A549 treated with ZK216348 at 1 μM for 4 hours (cell line): ENCODE results near the gene UBE2L6. TPM values are rescaled to one million over a fixed set of nuclear protein-coding genes. Genes with fewer than 3 reads are reported as not detected.

Experiments used
- total RNA-seq: library from RNA; stranded (reverse); fragments of 200-300 nt; extraction: Qiagen RNA extraction; gene quantifications from 5 replicates; pipeline ENCODE4 v1.2.3, GENCODE V29; 2022; ENCODE audit warnings: low read depth

UBE2L6 gene
- total RNA-seq = 31.1 to 38.6 TPM (median 35.6 TPM) in 5 replicates

DNA sequence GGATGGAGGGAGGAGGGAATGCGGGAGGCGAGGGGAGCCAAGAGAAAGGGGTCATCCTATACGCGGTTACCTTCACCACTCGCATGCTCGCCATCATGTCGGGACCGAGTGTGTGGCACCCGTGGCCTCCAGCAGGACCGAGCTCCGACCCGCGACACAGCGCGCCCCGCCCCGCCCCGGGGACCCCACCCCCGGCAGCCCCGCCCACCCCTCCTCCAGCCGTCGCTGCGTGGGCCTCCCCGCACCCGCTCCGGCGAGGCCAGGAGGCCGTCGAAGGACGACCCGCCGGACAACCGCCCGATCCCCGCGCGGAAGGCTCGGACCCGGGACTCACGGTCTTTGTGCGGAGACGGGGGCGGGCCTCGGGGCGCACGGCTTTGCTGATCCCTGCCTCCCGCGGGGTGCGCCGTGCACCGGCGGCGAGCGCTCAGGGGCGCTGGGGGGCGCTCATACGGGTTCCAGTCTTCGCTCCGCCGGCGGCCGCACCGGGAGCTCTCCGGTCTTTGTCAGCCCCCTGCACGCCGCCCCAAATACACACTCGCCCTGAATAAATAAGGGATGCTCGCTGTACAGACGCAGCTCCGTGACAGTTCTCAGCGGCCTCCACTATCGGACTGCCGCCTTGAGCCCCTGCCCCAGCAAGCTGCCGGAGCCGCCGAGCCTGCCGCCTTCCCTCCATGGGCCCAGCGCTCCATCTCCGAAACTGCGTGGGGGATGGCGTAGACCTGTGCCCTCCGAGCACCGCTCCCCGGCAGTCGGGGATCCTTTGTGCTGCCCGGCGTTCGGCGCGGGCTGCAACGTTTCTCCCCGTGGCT is at the start of gene UBE2L6:
Gene UBE2L6, minus strand, starts transcription at position 158 of the 815 bp plus-strand sequence. Its CDS starts 61 bp downstream, at position 97.

DNA sequence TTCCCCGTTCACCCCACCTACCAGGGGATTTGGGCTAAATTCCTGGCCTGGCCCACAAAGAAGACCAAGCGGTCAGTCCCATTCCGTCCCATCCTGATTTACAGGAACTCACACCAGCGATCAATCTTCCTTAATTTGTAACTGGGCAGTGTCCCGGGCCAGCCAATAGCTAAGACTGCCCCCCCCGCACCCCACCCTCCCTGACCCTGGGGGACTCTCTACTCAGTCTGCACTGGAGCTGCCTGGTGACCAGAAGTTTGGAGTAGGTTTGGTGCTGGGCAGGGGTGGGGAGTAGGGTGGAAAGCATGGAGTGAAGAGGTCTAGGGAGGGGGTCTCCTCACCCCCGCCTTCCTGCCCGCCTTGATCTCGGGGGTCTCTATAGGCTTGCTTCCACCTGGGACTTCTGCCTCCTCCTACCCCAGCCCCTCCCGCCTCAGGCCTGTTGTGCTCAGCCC is 30.0 kb upstream of the UBE2L6 start, which contains the start of gene SERPING1:
Gene SERPING1, plus strand, starts transcription at position 225 of the 455 bp plus-strand sequence. CDS start 586 bp downstream, outside the sequence.

DNA sequence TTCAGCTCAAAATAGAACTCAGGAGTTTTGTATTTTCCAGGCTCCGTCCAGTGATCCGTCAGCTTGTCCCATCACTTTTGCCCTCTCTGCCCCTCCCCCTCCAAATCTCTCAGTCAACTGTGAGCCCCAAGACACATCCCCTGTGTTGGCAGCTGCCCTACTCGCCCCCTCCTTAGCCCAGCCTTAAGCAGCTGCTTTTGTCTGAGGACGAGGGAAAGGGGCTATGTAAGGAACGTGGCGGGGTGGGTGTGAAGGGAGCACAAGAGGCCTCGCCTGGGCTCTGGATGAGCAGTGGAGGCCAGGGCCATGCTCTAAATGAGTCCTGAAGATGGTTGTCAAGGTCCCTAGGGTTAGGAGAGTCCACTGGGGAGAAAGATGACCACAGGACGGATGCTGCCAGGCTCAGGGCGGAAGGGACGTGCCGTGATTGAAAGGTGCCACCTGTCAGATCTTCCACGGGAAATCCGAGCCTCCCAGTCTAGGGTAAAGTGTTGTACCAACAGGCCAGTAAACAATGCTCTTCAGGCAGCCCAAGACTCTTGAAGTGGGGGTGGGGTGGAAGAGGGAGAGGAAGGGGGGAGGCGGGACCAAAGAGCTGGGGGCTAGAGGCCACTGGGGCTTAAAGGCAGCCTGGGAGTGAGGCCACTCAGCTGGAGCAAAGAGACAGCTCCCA is 30.4 kb downstream of the UBE2L6 start, which contains the start of gene SMTNL1:
Gene SMTNL1, plus strand, starts transcription at position 649 of the 673 bp plus-strand sequence. CDS start 5,048 bp downstream, outside the sequence.

DNA sequence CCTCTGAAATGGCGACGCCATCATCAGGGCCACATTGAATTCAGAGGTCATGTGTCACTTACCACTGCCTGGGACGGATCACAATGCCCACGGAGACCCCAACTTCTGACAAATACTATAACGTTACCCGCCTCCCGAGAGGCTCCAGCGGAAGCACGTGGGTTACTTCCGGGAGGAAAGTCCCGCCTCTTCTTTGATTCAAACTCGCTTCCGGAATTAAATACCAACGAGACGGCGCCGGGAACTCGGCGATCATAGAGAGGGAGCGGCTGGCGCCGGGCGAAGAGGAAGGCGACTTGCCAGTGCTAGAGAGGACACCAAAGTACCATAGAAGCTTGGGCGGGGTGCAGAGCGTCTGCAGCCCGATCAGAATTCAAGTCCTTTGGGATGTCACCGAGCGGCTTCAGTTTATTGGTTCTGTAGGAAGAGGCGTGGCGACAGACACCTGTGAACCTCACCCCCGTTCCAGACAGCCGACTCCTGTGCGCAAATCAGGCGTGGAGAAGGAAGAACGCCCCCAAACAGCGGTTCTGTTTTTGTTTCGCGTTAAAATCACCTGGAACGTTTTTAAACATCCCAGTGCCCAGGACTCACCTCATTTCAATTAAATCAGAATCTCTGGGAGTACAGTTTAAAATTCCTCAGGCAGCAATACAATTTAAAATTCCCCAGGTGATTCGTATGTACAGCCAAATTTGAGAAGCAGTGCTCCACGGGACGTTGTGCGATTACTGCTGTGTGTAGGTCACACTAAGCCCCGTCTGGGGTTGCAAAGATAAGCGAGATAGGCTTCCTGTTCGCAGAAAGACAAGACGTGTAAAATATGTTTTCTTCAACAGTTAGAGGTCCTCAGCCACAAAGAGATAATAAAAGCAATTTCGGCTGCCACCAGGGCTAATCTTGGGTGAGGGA is 36.6 kb downstream of the UBE2L6 start, which contains the start of gene TIMM10:
Gene TIMM10, minus strand, starts transcription at position 159 of the 912 bp plus-strand sequence. CDS start 565 bp downstream, outside the sequence.

DNA sequence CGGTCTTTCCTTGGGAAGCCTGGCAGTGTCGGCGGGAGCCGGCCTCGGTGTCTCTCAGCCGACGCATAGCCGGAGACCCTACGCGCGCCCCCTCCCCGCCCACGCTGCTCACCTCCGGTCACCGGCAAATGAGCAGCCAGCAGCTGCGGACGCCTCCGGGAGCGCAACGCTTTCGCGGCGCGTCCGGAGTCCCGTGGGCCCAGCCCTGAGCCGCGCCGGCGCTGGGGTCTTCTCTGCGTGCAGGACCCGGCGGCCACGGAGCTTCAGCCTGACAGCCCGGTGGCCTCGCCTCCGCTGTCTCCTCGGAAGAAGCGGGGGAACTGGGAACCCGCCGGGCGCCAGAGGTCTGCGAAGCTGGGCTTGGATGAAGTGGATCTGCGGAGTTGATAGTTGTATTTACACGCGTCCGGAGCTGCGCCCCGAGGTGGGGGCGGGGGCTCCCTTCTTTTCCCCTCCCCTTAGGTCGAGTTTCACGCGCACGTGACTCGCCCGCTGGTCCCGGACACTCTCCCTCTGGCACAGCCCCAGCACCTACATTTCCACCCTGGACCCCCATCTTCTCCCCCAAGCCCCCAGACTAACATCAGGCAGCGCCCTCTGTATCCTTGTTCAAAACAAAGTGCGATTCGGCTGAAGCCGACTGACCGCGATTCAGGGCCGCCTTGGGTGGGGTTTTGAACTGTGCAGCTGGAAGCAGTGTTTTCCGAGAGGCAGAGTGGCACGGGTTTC is 52.0 kb downstream of the UBE2L6 start, which contains the start of gene SLC43A1:
Gene SLC43A1, minus strand, starts transcription at position 371 of the 729 bp plus-strand sequence. CDS start 1,591 bp downstream, outside the sequence.

Other genes starting within 250 kb of the UBE2L6 start
- gene TNKS1BP1, start 242.7 kb downstream of the UBE2L6 start, total RNA-seq = 56.8 to 94.4 TPM (median 86.4 TPM) in 5 replicates
- gene SSRP1, start 231.8 kb downstream of the UBE2L6 start, total RNA-seq = 215 to 266 TPM (median 242 TPM) in 5 replicates
- gene P2RX3, start 229.3 kb downstream of the UBE2L6 start, total RNA-seq = 0.19 to 0.31 TPM (median 0.22 TPM) in 4 of 5 replicates, not detected in the other
- not detected in 5 replicates for gene PRG3, start 186.5 kb downstream of the UBE2L6 start, total RNA-seq
- gene PRG2, start 177.0 kb downstream of the UBE2L6 start, total RNA-seq = not detected in 5 replicates
- gene SLC43A3, start 140.6 kb downstream of the UBE2L6 start, total RNA-seq = 0.38 to 0.75 TPM (median 0.53 TPM) in 5 replicates
- 40.5 to 105 TPM (median 92.6 TPM) in 5 replicates for gene RTN4RL2, start 107.1 kb downstream of the UBE2L6 start, total RNA-seq
- 2.1 to 3.7 TPM (median 2.9 TPM) in 5 replicates for gene SLC43A1, start 52.0 kb downstream of the UBE2L6 start, total RNA-seq
- gene TIMM10, start 36.9 kb downstream of the UBE2L6 start, total RNA-seq = 147 to 188 TPM (median 152 TPM) in 5 replicates
- not detected in 5 replicates for gene SMTNL1, start 30.1 kb downstream of the UBE2L6 start, total RNA-seq
- gene SERPING1, start 30.0 kb upstream of the UBE2L6 start, total RNA-seq = 0.21 to 0.85 TPM (median 0.42 TPM) in 5 replicates
- gene YPEL4, start 82.2 kb upstream of the UBE2L6 start, total RNA-seq = 0.27 to 0.62 TPM (median 0.33 TPM) in 5 replicates
- 27.6 to 32.1 TPM (median 28.8 TPM) in 5 replicates for gene CLP1, start 90.1 kb upstream of the UBE2L6 start, total RNA-seq
- gene ZDHHC5, start 100.4 kb upstream of the UBE2L6 start, total RNA-seq = 69.4 to 79.6 TPM (median 72.6 TPM) in 5 replicates
- 27.6 to 35.8 TPM (median 33.7 TPM) in 5 replicates for gene MED19, start 144.5 kb upstream of the UBE2L6 start, total RNA-seq
- gene TMX2, start 144.9 kb upstream of the UBE2L6 start, total RNA-seq = 144 to 167 TPM (median 149 TPM) in 5 replicates
- gene SELENOH, start 173.8 kb upstream of the UBE2L6 start, total RNA-seq = 87.5 to 157 TPM (median 137 TPM) in 5 replicates
- not detected in 5 replicates for gene BTBD18, start 184.1 kb upstream of the UBE2L6 start, total RNA-seq
- 56.2 to 73.7 TPM (median 65.9 TPM) in 5 replicates for gene CTNND1, start 194.1 kb upstream of the UBE2L6 start, total RNA-seq